ENCODE results near the gene KTI12. TPM values are rescaled to one million over a fixed set of nuclear protein-coding genes. Genes with fewer than 3 reads are reported as not detected.

The KTI12 gene
- polyA plus RNA-seq, 1 of the 3 experiments (the other 2 are of a cell fraction): 13.7 TPM

GRCh38 chr1:51998701-51999100 lies 34.9 kb downstream of the KTI12 start:
- H2AFZ ChIP-seq (ENCODE audit: low read depth): no peak overlapping the region
- no peaks in the 10 kb centered on the region for H3F3A ChIP-seq (replicated peaks; ENCODE audit: insufficient read depth)
- no peak for DNase-seq
- CTCF ChIA-PET: interaction anchor here (1.0 to 7.6 kb wide), 2 partner anchors 39 to 100 kb away, joined by 3 to 117 read pairs; no protein-coding TSS in a partner anchor
- H3K9me3 ChIP-seq: no peaks in the 10 kb centered on the region
- H3K9me2 ChIP-seq: no peaks in the 10 kb centered on the region
- H3K27ac ChIP-seq (ENCODE audit: low read depth in 2 of 2, low read length in 1 of 2): no peak overlapping the region
- no peak overlapping the region for H3K4me2 ChIP-seq
- no peaks in the 10 kb centered on the region for H3K36me3 ChIP-seq (replicated peaks in 1 of 2; ENCODE audit: control insufficient read depth in 1 of 2, insufficient read depth in 2 of 2, low read length in 1 of 2)
- no peaks in the 10 kb centered on the region for H3K27me3 ChIP-seq (ENCODE audit: insufficient read depth)
- no peaks in the 10 kb centered on the region for H3K79me2 ChIP-seq (ENCODE audit: insufficient read depth)
- H3K9ac ChIP-seq: no peak overlapping the region
- no peaks in the 10 kb centered on the region for H4K20me1 ChIP-seq (ENCODE audit: insufficient read depth)
- WGBS (ENCODE audit: low lambda C conversion rate): 75% methylated on average over 1 of the region's 1 CpG
- no peak overlapping the region for H3K4me3 ChIP-seq (ENCODE audit: low read depth in 2 of 2, low read length in 1 of 2)
- H3K4me1 ChIP-seq (ENCODE audit: control insufficient read depth in 1 of 2, insufficient read depth in 2 of 2, low read depth in 1 of 2, low read length in 1 of 2): peaks cover 3 to 6% of the 10 kb centered on the region in 2 experiments; a peak in 1 of 4 replicates
- POLR2A ChIA-PET: no interaction called here
- TF ChIP-seq ELF1 (IDR thresholded peaks at IDR 0.05) (no peak), RXRA (IDR thresholded peaks at IDR 0.05; ENCODE audit: borderline replicate concordance, low read depth) (no peak), NRF1 (IDR thresholded peaks at IDR 0.05; ENCODE audit: low read depth, low read length) (no peak), RFX5 (IDR thresholded peaks at IDR 0.05; ENCODE audit: low read length) (no peak), USF1 (IDR thresholded peaks at IDR 0.05; ENCODE audit: borderline replicate concordance, low read depth) (no peak), PBX3 (IDR thresholded peaks at IDR 0.05) (no peak), EZH2phosphoT487 (IDR thresholded peaks at IDR 0.05; ENCODE audit: borderline replicate concordance, low read depth) (no peak), FOXJ3 (CRISPR knock-in tag; IDR thresholded peaks at IDR 0.05) (no peak), SMC3 (IDR thresholded peaks at IDR 0.05; ENCODE audit: low read depth, low read length) (no peak), TCF12 (IDR thresholded peaks at IDR 0.05) (no peak), MXI1 (IDR thresholded peaks at IDR 0.05; ENCODE audit: low read depth, low read length) (no peak), TAF1 (IDR thresholded peaks at IDR 0.05; ENCODE audit: borderline replicate concordance, low read depth, low read length) (no peak), FOSL2 (IDR thresholded peaks at IDR 0.05; ENCODE audit: borderline replicate concordance, low read depth) (no peak), SIN3A (IDR thresholded peaks at IDR 0.05; ENCODE audit: borderline replicate concordance, low read depth, low read length) (no peak)
- TF ChIP-seq, protein P1, sequence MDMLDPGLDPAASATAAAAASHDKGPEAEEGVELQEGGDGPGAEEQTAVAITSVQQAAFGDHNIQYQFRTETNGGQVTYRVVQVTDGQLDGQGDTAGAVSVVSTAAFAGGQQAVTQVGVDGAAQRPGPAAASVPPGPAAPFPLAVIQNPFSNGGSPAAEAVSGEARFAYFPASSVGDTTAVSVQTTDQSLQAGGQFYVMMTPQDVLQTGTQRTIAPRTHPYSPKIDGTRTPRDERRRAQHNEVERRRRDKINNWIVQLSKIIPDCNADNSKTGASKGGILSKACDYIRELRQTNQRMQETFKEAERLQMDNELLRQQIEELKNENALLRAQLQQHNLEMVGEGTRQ (IDR thresholded peaks at IDR 0.05; ENCODE audit: borderline replicate concordance, low read depth, low read length): no peak

DNA sequence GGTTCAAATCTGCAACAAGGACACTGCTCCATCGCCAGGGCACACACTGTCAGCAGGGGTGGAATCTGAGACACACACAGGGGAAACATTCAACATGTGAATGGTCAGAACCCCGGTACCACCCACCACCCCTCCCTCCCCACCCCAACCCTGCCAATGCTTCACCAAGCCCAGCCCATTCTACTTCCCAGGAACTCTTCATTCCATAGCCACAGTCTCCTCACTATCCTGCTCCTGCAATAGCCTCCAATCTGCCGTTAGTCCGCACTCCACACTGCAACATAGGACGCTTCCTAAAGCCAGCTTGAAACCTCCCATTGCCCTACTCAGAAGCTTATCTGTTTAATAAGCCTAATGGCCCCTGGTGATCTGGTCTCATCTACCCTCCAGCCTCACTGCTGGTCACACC lies 35.6 kb downstream of the KTI12 start:
- Histone ChIP-seq H3K9me3 (no peaks in the 10 kb centered on the region), H4K20me1 (ENCODE audit: insufficient read depth) (no peaks in the 10 kb centered on the region), H3K27ac (ENCODE audit: low read depth in 2 of 2, low read length in 1 of 2) (no peak overlapping the region), H3K79me2 (ENCODE audit: insufficient read depth) (no peaks in the 10 kb centered on the region), H2AFZ (ENCODE audit: low read depth) (no peak overlapping the region), H3K9me2 (no peaks in the 10 kb centered on the region), H3K27me3 (ENCODE audit: insufficient read depth) (no peaks in the 10 kb centered on the region), H3K4me1 (ENCODE audit: control insufficient read depth in 1 of 2, insufficient read depth in 2 of 2, low read depth in 1 of 2, low read length in 1 of 2) (peaks cover 3 to 6% of the 10 kb centered on the region in 2 experiments; a peak in 1 of 4 replicates), H3K9ac (no peak overlapping the region), H3K4me3 (ENCODE audit: low read depth in 2 of 2, low read length in 1 of 2) (no peak overlapping the region), H3K4me2 (no peak overlapping the region), H3F3A (replicated peaks; ENCODE audit: insufficient read depth) (no peaks in the 10 kb centered on the region), H3K36me3 (replicated peaks in 1 of 2; ENCODE audit: control insufficient read depth in 1 of 2, insufficient read depth in 2 of 2, low read length in 1 of 2) (no peaks in the 10 kb centered on the region)
- CTCF ChIA-PET: interaction anchor here (7.6 kb wide), 1 partner anchor 100 kb away, joined by 117 read pairs; no protein-coding TSS in a partner anchor
- peak; percentile 24 for DNase-seq
- POLR2A ChIA-PET: no interaction called here
- TF ChIP-seq RAD21 (IDR thresholded peaks at IDR 0.05; ENCODE audit: low read length) (no peak), RCOR1 (IDR thresholded peaks at IDR 0.05; ENCODE audit: low read length) (no peak), FOSL2 (IDR thresholded peaks at IDR 0.05; ENCODE audit: borderline replicate concordance, low read depth) (no peak), TCF12 (IDR thresholded peaks at IDR 0.05) (no peak)
- TF ChIP-seq, protein P2, sequence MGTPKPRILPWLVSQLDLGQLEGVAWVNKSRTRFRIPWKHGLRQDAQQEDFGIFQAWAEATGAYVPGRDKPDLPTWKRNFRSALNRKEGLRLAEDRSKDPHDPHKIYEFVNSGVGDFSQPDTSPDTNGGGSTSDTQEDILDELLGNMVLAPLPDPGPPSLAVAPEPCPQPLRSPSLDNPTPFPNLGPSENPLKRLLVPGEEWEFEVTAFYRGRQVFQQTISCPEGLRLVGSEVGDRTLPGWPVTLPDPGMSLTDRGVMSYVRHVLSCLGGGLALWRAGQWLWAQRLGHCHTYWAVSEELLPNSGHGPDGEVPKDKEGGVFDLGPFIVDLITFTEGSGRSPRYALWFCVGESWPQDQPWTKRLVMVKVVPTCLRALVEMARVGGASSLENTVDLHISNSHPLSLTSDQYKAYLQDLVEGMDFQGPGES (IDR thresholded peaks at IDR 0.05; ENCODE audit: low read depth, low read length): no peak
- 76% methylated on average over 5 of the region's 5 CpGs for WGBS (ENCODE audit: low lambda C conversion rate)

All from SK-N-SH (cell line).